Mesendoderm (in vitro differentiated cells): ENCODE measurements around the gene IFNK.

Experiments used
- DNase-seq: peaks from one replicate; pipeline ENCODE4 v3.0.0; 2013
- H2AK5ac ChIP-seq: 2 replicates; pipeline ENCODE4 v1.6.1; 2013; ENCODE audit warnings: low read length, inconsistent platforms
- H2BK120ac ChIP-seq: 2 replicates; pipeline ENCODE4 v1.6.1; 2013; ENCODE audit warnings: low read depth, mild to moderate bottlenecking, low read length, moderate library complexity, mixed read lengths
- H2BK15ac ChIP-seq: replicated peaks from 2 replicates; pipeline ENCODE4 v1.6.1; 2013; ENCODE audit warnings: low read depth, mild to moderate bottlenecking, moderate library complexity
- H2BK5ac ChIP-seq: 2 replicates; pipeline ENCODE4 v1.6.1; 2013; ENCODE audit warnings: low read length, inconsistent platforms
- H3K18ac ChIP-seq: 2 replicates; pipeline ENCODE4 v1.6.1; 2013; ENCODE audit warnings: mild to moderate bottlenecking, low read length, mixed read lengths
- H3K23ac ChIP-seq: one replicate; pipeline ENCODE4 v1.6.1; 2013; ENCODE audit warnings: low read length
- H3K27ac ChIP-seq: 2 replicates; pipeline ENCODE4 v1.5.1; 2013; ENCODE audit warnings: low read depth, mild to moderate bottlenecking, inconsistent platforms, low read length, moderate library complexity
- H3K27me3 ChIP-seq: 2 replicates; pipeline ENCODE4 v1.6.1; 2013; ENCODE audit warnings: low read length, control low read depth, mild to moderate bottlenecking, inconsistent platforms; ENCODE audit not compliant: insufficient read depth, poor library complexity
- H3K36me3 ChIP-seq: 2 replicates; pipeline ENCODE4 v1.6.1; 2013; ENCODE audit warnings: low read length, inconsistent platforms; ENCODE audit not compliant: control insufficient read depth, insufficient read depth
- H3K4ac ChIP-seq: one replicate; pipeline ENCODE4 v1.6.1; 2013; ENCODE audit warnings: low read depth, mild to moderate bottlenecking, low read length, moderate library complexity
- H3K4me1 ChIP-seq: 2 replicates; pipeline ENCODE4 v1.6.1; 2013; ENCODE audit warnings: low read depth, low read length, inconsistent platforms; ENCODE audit not compliant: control insufficient read depth
- H3K4me2 ChIP-seq: 2 replicates; pipeline ENCODE4 v1.6.1; 2013; ENCODE audit warnings: low read length
- H3K4me3 ChIP-seq: 2 replicates; pipeline ENCODE4 v1.5.1; 2013; ENCODE audit warnings: mild to moderate bottlenecking, low read length
- H3K56ac ChIP-seq: one replicate; pipeline ENCODE4 v1.6.1; 2013; ENCODE audit warnings: low read length
- H3K79me1 ChIP-seq: 2 replicates; pipeline ENCODE4 v1.6.1; 2013; ENCODE audit warnings: low read length, inconsistent platforms
- H3K79me2 ChIP-seq: 2 replicates; pipeline ENCODE4 v1.6.1; 2013; ENCODE audit warnings: mild to moderate bottlenecking, low read length; ENCODE audit not compliant: control insufficient read depth, insufficient read depth
- H3K9ac ChIP-seq: 2 replicates; pipeline ENCODE4 v1.6.1; 2013; ENCODE audit warnings: low read length, inconsistent platforms
- H4K5ac ChIP-seq: one replicate; pipeline ENCODE4 v1.6.1; 2013; ENCODE audit warnings: low read length
- H4K8ac ChIP-seq: one replicate; pipeline ENCODE4 v1.6.1; 2013; ENCODE audit warnings: low read depth, mild to moderate bottlenecking, control low read depth, low read length, moderate library complexity
- WGBS: extraction: QIAGEN DNeasy Blood & Tissue Kit; methylation state at CpG from one replicate; pipeline ENCODE4 v1.1.7; 2013; ENCODE audit warnings: low lambda C conversion rate, missing lambda C conversion rate; ENCODE audit not compliant: insufficient coverage; ENCODE audit errors: extremely low coverage; 5-methylcytosine and 5-hydroxymethylcytosine counted together

Gene IFNK

DNA sequence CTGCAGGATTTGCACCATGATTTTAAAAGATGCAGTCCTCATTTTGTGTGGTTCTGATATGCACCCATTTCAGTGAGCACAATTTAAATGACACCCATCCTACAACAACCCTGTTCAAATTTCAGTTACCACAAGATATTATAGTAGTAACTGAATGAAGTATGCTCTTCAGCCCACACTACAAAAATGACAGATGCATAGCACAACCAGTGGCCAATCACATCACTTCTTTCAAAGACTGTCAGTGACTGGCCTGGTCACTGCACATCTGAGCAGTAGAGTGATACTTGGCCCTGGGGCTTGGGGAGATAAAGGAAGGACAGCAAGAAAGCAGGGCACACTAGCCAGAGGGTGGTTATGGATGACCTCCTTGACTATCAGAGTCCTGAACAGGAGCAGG is 19.8 kb upstream of the IFNK start:
- Histone ChIP-seq H2BK15ac (no peak overlapping the region), H3K27ac (no peak overlapping the region), H3K4ac (no peak overlapping the region), H3K4me2 (no peak overlapping the region), H3K18ac (no peak overlapping the region), H3K4me3 (no peak overlapping the region), H4K8ac (peak overlapping the region; percentile 40), H3K36me3 (no peaks in the 10 kb centered on the region), H3K79me1 (no peaks in the 10 kb centered on the region), H2AK5ac (no peak overlapping the region), H3K56ac (no peak overlapping the region), H4K5ac (no peak overlapping the region), H3K4me1 (peaks cover 1% of the 10 kb centered on the region), H3K27me3 (peaks cover 2% of the 10 kb centered on the region), H2BK120ac (no peak overlapping the region), H3K23ac (no peak overlapping the region), H3K79me2 (no peaks in the 10 kb centered on the region), H3K9ac (no peak overlapping the region), H2BK5ac (no peak overlapping the region)
- no peak for DNase-seq

DNA sequence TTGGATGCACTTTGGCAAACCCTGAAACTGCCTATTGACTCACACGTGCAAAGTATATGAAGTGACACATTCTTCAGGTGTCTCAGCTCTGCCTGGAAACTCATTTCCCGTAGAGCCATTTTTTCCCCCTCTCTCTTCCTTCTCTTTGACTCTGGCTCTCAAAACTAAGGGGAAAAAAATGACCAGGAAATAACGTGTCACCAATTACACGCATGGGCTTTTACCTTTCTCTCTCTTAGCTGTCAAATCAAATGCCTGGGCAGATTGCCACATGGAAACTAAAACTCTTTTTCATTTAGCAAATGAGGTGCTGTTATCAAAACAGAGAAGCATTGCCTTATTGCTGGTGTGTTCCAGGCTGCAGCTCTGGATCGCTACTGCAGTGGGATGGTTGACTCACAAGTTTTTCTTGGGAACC is 18.3 kb upstream of the IFNK start:
- DNase-seq, result no peak
- H3K4me3 ChIP-seq, result no peak overlapping the region
- H3K4me1 ChIP-seq, result peaks cover 1% of the 10 kb centered on the region
- no peak overlapping the region for H3K4me2 ChIP-seq
- H3K23ac ChIP-seq, result no peak overlapping the region
- no peak overlapping the region for H2AK5ac ChIP-seq
- H3K9ac ChIP-seq, result no peak overlapping the region
- H3K79me1 ChIP-seq, result no peaks in the 10 kb centered on the region
- no peaks in the 10 kb centered on the region for H3K36me3 ChIP-seq
- H3K27ac ChIP-seq, result no peak overlapping the region
- no CpG with 5 or more reads among the region's 5 CpGs for WGBS
- no peak overlapping the region for H3K56ac ChIP-seq
- H4K8ac ChIP-seq, result no peak overlapping the region
- no peak overlapping the region for H3K18ac ChIP-seq
- H3K27me3 ChIP-seq, result peaks cover 2% of the 10 kb centered on the region
- no peak overlapping the region for H2BK15ac ChIP-seq
- H3K4ac ChIP-seq, result no peak overlapping the region
- H2BK5ac ChIP-seq, result no peak overlapping the region
- H3K79me2 ChIP-seq, result no peaks in the 10 kb centered on the region
- no peak overlapping the region for H4K5ac ChIP-seq
- H2BK120ac ChIP-seq, result no peak overlapping the region

DNA sequence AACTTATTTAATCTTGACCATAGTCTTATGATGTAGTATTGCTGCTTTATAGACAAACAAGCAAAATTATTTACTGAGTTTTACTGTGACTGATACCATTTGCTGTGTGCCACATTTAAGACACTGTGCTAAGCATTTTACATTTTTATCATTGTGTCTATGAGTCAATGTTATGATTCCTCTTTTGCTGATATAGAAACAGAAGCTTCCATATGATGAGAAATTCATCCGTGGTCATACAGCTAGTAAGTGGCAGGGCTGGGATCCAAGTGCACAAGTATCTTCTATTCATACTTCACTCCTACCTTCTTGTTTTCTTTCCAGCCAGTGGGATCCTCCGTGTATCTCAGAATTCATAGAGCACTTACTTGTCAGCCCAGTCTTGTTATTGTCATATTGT is 17.1 kb upstream of the IFNK start:
- Histone ChIP-seq H2BK5ac (no peak overlapping the region), H2BK15ac (no peak overlapping the region), H4K8ac (no peak overlapping the region), H3K4ac (no peak overlapping the region), H2BK120ac (no peak overlapping the region), H3K79me1 (no peaks in the 10 kb centered on the region), H3K18ac (no peak overlapping the region), H3K4me3 (no peak overlapping the region), H4K5ac (no peak overlapping the region), H3K9ac (no peak overlapping the region), H3K79me2 (no peaks in the 10 kb centered on the region), H3K4me2 (no peak overlapping the region), H2AK5ac (no peak overlapping the region), H3K23ac (no peak overlapping the region), H3K56ac (no peak overlapping the region), H3K4me1 (peaks cover 1% of the 10 kb centered on the region), H3K27ac (no peak overlapping the region), H3K36me3 (no peaks in the 10 kb centered on the region), H3K27me3 (peaks cover 2% of the 10 kb centered on the region)
- no peak for DNase-seq
- no CpG with 5 or more reads among the region's 2 CpGs for WGBS

DNA sequence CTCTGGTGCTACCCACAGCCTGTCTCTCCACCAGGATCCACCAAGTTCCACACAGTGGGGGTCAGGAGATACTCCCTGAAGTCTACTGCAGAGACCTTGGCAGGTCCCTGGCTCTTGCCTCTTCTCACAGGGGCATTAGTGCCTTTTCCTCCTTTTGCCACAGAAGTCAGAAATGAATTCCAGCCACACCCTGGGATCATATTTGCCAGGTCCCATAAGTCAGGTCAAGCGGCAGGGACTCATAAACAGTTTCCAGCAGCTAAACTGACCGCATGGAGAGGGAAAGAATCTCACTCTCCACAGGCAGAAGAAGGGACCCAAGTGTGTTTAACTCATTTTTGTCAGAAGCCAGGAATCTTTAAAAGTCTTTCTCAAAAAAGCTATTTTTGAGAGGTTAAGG is 13.3 kb upstream of the IFNK start:
- H2BK120ac ChIP-seq, result no peak overlapping the region
- no peak overlapping the region for H2AK5ac ChIP-seq
- H3K18ac ChIP-seq, result no peak overlapping the region
- H2BK5ac ChIP-seq, result no peak overlapping the region
- no peak overlapping the region for H3K27ac ChIP-seq
- no peak overlapping the region for H2BK15ac ChIP-seq
- H4K8ac ChIP-seq, result no peak overlapping the region
- H3K79me2 ChIP-seq, result no peaks in the 10 kb centered on the region
- no peaks in the 10 kb centered on the region for H3K79me1 ChIP-seq
- no peak overlapping the region for H3K4me2 ChIP-seq
- no peak overlapping the region for H3K4me3 ChIP-seq
- H3K56ac ChIP-seq, result no peak overlapping the region
- no peak for DNase-seq
- H3K27me3 ChIP-seq, result no peaks in the 10 kb centered on the region
- no peak overlapping the region for H3K9ac ChIP-seq
- H4K5ac ChIP-seq, result no peak overlapping the region
- no peak overlapping the region for H3K4ac ChIP-seq
- H3K36me3 ChIP-seq, result no peaks in the 10 kb centered on the region
- H3K4me1 ChIP-seq, result no peaks in the 10 kb centered on the region
- H3K23ac ChIP-seq, result no peak overlapping the region
- no CpG with 5 or more reads among the region's 2 CpGs for WGBS

DNA sequence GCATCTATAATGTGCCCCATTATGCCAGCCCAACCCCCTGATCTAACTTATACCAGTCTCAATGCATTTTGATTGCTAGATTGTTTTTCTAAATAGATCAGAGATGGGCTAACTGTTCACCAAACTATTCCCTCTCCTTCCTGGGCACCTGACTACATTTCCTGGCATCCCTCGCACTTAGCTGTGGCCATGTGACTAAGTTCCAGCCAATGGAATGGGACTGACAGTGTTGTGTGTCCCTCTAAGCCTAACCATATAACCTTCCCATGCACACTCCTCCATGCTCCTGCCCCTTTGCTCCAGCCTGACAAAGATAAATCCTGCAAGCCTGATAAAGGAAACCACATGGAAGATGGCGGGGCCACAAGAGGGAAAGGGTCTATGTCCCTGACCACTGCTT is 12.3 kb upstream of the IFNK start:
- Histone ChIP-seq H3K18ac (no peak overlapping the region), H3K56ac (no peak overlapping the region), H2BK15ac (no peak overlapping the region), H2BK5ac (no peak overlapping the region), H3K4me1 (no peaks in the 10 kb centered on the region), H2BK120ac (no peak overlapping the region), H3K27ac (no peak overlapping the region), H3K4me3 (no peak overlapping the region), H3K4ac (no peak overlapping the region), H3K9ac (no peak overlapping the region), H3K36me3 (no peaks in the 10 kb centered on the region), H3K4me2 (no peak overlapping the region), H4K5ac (no peak overlapping the region), H4K8ac (no peak overlapping the region), H3K79me2 (no peaks in the 10 kb centered on the region), H3K23ac (no peak overlapping the region), H3K79me1 (no peaks in the 10 kb centered on the region), H3K27me3 (no peaks in the 10 kb centered on the region), H2AK5ac (no peak overlapping the region)
- no CpG with 5 or more reads among the region's 2 CpGs for WGBS
- no peak for DNase-seq

DNA sequence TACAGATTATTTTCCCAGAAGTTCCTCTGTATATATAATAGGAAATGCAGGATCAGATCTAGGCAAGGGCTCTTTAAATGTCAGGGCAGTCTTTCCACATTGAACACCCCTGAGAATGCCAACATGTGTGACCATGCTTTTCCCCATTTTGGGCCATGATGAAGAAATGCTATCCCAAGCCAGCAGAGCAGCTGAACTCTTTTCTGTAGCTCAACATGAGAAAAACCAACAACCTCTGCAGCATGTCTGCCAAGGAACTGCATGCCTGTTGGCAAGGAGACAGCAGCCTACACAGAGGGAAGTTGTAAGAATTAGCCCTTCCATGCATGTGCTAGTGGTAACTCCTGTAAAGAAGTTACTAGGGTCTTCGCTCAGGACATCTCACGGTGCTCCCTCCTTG is 9.5 kb upstream of the IFNK start:
- Histone ChIP-seq H3K18ac (no peak overlapping the region), H3K36me3 (no peaks in the 10 kb centered on the region), H3K79me1 (no peaks in the 10 kb centered on the region), H3K27me3 (no peaks in the 10 kb centered on the region), H2BK15ac (no peak overlapping the region), H2BK5ac (no peak overlapping the region), H4K5ac (no peak overlapping the region), H3K56ac (no peak overlapping the region), H3K4me1 (no peaks in the 10 kb centered on the region), H3K4ac (no peak overlapping the region), H2BK120ac (no peak overlapping the region), H3K27ac (no peak overlapping the region), H3K4me3 (no peak overlapping the region), H3K79me2 (no peaks in the 10 kb centered on the region), H3K4me2 (no peak overlapping the region), H2AK5ac (no peak overlapping the region), H3K23ac (no peak overlapping the region), H4K8ac (no peak overlapping the region), H3K9ac (no peak overlapping the region)
- whole genome bisulfite sequencing, result no CpG with 5 or more reads among the region's 2 CpGs
- no peak for DNase-seq
